Stimulated activated CD8-positive, alpha-beta memory T cell treated with anti-CD3 and anti-CD28 coated beads, Interleukin-12 subunit alpha, Interleukin-12 subunit beta, amount 100 ng/mL, for 1 hour (primary cell): ENCODE data around the gene KCNQ1.

Source experiments
- DNase-seq: peaks from one replicate; pipeline ENCODE4 v3.0.0-alpha.2; 2020; ENCODE audit warnings: low read depth

KCNQ1 gene

DNA sequence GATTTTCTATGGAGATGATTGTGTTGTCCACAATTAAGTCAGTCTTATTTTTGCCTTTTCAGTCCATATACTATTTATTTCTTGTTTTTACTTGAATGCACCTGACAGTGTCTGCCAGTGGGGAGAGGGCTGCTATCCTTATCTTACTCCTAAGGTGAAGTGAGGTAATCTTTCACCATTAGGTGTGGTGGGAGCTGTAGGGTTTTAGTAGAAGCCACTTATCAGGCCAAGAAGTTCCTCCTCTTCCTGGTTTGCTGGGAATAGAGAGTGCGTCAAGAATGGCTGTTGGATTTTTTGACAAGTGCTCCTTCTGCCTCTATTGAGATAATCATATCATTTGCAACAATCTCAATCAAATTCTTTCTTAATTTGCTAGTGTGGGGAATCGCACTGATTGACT, 108.4 kb downstream of the KCNQ1 start:
- no peak for DNase-seq

DNA sequence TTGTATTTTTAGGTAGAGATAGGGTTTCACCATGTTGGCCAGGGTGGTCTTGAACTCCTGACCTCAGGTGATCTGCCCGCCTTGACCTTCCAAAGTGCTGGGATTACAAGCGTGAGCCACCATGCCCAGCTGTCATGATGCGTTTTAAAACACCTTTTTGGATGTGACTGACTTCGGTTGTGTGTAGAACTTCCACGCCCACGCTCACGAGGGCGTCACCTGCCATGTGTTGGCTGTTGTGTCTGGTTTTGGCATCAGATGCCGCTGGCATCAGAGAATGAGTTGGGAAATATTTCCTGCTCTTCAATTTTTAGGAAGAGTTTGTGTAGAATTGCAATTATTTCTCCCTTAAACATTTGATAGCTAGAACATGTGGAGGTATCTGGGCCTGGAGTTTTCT, 109.1 kb downstream of the KCNQ1 start:
- DNase-seq: no peak

DNA sequence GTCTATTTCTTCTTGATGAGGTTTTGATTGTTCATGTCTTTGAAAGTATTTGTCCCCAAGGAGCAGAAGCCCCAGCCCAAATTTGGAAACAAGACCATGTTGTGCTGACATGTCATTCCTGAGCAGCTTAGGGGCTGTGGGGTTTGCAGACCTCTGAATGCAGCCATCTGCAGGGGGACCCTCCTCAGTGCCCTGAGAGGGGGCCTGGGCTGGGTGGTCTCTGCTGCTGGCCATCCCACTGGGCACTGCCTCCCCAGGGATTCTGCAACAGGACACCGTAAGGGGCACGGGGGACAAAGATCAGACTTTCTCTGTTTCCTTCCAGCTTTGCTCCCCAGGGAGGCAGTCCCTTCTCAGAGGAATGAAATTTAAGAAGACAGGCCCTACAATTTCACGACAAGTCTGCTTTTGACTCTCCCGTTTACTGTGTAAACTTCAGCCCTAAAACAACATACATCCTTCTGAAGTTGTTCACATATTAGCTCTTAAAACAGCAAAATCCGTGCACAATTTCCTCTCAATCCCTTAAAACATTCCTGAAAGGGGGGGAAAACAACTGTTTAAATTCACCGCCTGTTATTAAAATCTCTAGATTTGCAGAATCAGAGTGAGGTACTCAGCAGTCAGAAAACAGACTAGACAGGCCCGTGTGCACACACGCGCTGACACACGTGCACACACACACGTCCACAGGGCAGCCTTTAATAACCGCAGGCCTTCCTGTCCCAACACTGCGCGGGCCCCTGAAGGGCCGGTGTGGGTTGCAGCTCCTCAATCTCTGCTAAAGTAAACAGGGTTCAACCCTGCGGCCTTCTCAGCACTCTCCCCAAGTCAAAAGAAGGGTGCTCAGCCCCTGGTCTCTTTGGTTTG, 109.8 kb downstream of the KCNQ1 start:
- DNase-seq: no peak

DNA sequence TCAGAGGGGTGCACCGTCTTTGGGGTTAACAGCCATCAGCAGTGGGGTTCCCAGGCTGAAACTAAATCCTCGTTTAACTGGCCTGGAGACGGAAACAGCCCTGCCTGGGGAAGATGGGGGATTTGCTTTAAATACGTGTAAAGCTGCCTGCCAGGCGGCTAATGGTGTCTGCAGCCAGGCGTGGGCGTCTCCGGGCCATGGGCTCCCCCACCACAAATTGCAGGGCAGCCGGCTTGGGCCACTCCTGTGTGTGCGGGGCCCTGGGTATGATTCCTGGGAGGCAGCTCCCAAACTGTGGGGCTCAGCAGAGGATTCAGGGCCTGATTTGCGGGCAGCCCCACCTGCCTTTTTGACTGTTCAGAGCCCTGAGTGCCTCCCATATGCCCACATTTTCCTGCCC, 110.5 kb downstream of the KCNQ1 start:
- no peak for DNase-seq

DNA sequence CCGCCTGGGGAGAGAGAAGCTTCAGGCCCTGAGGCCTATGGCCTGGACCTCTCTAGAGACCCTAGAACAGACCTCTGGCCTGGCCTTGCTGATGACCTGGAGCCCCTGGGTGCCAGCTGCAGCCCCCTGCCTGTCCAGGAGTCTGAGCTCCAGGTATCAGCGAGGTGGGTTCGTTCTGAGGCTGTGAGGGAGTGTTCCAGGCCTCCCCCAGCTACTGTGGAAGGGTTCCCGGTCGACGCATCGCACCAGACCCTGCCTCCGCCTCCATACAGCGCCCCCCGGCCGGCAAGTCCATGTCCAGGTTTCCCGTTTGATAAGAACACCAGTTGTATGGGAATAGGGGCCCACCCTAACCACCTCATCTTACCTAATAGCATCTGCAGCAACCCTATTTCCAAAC, 111.1 kb downstream of the KCNQ1 start:
- DNase-seq: no peak

DNA sequence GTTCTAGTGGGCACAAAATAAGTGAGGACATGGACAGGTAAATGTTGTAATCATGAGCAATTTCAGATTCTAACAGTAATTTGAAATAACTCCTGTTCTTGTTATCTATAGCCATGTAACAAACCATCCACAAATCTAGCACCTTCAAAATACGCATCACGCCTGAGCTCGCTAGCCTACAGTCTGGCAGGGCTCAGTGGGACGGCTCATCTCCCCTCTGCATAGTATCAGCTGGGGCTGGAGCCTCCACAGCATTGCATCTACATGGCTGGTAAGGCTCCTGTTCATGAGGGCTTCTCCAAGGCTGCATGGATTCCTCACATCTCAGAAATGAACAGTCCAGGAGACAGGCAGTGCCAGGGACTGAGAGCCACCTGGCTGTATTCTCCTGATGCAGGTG, 112.6 kb downstream of the KCNQ1 start:
- DNase-seq: no peak

DNA sequence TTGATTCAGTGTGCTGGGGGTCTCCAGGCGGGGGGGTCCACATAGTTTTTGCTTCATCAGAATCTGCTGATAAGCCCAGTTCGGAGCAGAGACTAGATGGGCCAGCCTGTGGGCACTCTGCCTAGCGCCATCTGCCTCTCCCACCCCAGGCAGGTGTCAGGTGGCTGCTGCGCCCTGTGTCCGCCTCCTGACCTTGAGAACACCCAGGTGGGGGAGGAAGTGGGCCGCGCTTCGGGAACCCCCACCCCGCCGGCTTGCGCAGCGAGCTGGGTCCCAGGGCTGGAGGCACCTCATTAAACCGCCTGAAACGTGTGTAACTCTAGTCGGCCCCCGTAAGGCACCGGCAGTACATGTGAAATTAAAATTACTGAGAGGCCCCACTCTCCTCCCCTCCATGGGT, 113.6 kb downstream of the KCNQ1 start:
- DNase-seq: no peak

DNA sequence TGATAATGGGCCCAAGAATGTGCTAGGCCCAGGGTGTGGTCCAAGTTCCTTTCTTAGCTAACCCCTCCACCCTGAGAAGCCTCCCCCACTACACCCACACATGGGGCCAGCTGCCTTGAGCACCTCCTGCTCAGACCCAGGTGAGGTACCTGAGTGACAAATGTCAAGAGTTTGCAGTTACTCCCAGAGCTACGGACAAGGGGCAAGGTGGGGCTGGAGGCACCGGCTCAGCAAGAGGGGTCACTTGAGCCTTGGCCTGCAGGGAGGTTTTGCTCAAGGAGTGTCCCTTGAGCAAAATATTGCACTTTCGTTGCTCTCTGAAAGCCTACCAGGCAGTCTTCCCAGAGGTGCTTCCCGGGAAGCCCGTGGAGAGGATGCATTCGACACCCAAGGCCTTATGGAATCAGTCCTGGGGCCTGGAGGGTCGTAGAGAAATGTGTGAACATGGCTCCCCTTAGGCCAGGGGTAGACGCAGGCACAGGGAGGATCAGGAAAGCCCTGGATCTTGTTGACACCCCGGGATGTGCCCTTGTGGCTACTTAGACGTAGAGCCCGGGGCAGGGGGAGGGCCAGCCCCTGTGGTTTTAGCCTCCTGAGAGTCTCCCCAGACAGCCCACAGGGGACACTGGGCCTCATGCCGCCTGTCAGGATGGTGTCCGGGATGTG, 114.2 kb downstream of the KCNQ1 start:
- DNase-seq: no peak

DNA sequence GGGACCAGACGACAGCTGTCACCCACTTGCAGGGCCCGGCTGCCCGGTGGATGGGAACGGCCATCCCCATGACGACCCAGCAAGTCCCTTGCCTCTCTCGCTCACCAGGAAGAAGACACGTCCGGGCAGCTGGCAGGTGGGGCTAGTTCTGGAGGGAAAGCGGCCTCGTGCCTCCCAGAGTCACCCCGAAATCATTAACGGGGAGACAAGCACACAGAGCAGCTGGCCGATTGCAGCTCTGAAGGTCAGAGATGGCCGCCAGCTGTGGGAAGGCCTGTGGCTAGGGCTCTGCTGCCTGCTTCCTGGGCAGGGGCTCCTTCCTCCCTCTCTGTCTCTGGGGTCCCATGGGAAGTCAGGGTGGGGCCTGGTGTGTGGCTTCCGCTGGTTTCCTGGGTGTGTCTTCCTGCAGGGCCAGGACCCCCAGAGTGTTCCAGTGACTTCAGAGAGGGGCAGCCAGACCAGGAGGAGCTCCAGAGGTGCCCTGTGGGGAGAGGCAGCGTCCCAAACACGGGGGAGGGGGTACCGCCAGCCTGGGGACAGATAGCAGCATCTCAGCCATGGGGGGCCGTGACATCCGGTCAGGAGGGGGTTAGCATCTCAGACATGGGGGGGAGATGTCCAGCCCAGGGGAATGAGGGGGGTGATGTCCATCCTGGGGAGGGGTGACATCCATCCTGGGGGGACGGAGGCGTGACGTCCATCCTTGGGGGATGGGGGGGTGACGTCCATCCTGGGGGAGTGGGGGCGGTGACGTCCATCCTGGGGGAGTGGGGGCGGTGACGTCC, 114.9 kb downstream of the KCNQ1 start:
- no peak for DNase-seq

DNA sequence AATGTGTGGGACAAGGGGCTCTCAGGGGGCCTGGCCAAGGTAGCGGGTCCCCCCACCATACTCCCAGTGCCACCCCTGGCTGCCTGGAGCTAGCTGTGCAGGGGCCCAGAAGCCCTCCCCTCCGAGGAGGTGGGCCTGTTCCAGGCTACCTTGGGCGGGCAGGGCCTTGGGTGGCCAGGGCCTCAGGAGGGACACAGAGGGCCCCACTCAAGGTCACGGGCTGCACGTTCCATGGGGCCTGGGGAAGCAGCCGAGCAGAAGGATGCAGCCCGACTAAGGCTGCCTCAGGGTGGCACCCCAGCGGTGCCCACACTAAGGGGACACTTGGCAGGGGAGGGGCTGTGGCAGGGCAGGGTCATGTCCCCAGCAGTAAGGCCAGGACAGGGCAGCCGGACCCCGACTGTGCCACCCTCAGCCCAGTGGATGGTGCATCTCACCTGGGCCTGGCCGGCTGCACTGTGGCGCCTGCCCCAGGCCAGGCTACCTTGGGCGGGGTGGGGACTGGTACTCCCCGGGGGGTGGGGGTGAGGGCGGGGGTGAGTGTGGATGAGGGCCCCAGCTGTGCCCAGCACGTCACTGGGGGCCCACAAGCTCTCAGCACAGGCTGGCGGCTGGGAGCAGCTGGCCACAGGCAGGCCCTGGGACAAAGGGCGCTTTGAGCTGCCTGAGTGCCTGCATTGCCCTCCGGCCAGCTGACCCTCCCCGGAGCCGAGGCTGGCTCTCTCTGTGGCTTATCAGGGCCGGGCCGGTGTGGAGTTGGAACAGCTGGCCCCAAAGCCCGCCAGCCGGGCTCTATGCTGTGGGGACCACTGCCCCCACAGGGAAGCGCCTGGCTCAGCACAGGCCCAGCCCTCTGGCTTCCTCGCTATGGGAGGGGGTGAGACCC, 117.1 kb downstream of the KCNQ1 start:
- DNase-seq: no peak

DNA sequence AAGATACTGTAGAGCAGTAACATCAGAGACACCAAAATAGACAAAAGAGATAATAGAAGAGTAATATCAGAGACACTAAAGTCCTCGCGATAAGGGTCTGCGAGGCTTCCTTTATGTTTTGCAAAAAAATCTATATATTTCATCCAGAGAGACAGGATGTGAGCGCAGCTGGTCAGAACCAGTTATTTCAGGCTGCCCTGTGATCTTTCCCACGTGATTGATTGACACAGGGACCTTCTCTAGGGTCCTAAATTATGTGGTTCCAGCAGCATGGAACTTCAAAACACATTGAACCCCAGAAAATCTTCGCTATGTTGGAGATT, 118.0 kb downstream of the KCNQ1 start:
- DNase-seq: no peak

DNA sequence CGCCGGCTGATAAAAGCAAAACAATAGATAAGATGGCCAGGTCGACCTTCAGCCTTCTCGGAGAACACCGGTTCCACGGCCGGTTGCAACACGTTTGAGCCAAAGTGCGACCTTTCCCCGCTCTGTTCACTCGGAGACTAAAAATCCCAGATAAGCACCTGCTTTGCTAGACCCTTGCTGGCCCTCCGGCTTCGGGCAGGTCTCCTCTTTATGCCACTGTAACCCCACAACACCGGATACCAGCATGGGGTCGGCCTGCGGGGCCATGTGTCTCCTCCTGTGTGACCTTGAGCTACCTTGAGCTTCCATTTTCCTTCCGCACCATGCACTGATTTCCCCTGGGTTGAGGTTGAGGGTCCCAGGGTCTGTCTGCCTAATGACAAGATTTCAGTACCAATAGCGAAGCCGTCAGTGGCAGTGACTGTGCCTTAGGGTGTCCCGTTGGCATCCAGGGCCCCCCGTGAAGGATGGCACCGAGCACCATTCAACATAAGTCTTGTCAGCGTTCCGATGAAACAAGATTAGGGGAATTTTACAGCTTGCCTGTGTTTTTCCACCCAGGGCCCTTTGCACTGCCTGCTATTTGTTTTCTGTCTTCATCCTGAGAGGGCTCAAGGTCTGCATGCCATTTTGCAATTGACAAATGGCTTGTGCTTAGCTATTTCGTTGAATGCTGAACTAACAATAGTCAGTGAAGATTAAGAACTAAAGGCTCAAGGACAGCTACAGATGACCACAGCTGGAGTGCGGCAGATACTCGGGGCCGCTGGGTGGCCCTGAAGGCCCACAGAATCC, 118.6 kb downstream of the KCNQ1 start:
- DNase-seq: no peak

DNA sequence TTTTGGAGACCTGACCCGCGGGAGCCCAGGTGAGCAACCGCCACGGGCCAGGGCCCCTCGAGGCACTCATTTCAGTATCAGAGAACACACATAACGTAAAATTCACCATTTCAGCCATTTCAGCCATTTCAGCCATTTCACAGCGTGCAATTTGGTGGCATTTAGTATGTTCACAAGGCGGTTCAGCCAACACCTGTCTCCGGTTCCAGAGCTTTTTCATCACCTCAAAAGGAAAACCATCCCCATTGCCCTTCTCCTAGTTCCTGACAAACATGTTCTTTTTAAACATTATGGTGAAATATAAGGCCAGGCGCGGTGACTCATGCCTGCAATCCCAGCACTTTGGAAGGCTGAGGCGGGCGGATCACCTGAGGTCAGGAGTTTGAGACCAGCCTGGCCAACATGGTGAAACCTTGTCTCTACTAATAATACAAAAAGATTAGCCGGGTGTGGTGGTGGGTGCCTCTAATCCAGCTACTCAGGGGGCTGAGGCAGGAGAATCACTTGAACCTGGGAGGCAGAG, 119.3 kb downstream of the KCNQ1 start:
- no peak for DNase-seq

DNA sequence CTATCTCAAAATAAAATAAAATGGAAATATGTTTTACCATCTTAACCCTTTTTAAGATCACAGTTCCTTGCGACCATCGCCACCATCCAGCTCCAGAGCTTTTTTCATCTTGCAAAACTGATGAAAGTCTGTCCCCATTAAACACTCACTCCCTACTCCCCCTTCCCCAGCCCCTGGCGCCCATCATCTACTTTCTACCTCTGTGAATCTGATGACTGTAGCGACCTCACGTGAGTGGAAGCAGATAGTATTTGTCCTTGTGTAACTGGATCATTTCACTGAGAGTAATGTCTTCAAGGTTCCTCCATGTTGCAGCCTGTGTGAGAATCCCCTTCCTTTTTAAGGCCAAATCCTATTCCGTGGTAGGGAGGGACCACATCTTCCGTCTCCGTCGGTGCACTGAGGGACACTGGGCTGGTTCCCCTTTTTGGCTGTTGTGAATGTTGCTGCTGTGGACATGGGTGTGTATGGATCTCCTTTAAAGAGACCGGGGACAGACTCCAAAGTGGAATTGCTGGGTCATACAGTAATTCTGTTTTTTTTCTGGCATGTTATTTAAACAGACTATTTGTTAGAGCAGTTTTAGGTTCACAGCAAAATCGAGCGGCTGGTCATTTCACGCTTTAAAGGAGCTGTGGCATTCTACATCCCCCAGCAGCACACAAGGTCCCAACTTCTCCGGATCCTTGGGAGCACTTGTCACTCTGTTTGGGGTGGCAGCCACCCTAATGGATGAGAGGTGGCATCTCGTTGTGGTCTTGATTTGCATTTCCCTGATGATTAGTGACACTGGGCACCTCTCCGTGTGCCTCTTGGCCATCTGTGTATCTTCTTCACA, 120.0 kb downstream of the KCNQ1 start:
- DNase-seq: no peak

DNA sequence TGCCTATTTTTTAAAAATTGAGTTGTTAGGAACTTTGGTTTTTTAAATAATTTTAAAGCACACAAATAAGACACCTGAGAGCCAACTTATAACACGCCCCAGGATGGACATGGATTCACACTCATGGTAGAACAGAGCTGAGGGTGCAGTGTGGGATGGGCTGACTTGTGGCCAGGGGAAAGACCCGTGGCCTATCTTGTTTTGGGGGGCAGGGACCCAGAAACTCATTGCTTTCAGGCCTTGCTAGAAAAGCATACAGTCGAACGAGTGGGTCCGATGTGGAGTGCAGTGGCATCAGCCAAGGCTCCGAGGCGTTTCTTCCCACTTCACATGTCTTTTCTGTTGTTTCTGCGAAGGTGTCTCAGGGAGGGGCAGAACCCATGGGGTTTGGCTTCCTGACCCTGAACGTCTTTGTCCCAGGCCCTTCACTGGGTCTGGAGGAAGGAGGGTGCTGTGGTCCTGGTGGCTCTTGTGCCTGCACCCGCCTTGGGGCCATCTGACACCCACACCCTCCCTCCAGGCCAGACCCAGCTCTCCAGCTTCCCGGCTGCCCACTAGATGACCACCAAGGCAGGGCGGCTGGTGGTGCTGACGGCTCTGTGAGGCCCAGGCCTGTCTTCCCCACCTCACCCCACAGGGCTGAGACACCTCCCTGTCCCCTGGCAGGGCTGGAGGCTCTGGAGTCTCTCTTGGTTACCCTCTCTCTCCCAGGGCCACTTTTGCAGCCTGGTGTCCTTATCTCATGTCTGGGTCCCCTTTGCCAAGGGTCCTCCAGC, 120.8 kb downstream of the KCNQ1 start:
- DNase-seq: no peak

DNA sequence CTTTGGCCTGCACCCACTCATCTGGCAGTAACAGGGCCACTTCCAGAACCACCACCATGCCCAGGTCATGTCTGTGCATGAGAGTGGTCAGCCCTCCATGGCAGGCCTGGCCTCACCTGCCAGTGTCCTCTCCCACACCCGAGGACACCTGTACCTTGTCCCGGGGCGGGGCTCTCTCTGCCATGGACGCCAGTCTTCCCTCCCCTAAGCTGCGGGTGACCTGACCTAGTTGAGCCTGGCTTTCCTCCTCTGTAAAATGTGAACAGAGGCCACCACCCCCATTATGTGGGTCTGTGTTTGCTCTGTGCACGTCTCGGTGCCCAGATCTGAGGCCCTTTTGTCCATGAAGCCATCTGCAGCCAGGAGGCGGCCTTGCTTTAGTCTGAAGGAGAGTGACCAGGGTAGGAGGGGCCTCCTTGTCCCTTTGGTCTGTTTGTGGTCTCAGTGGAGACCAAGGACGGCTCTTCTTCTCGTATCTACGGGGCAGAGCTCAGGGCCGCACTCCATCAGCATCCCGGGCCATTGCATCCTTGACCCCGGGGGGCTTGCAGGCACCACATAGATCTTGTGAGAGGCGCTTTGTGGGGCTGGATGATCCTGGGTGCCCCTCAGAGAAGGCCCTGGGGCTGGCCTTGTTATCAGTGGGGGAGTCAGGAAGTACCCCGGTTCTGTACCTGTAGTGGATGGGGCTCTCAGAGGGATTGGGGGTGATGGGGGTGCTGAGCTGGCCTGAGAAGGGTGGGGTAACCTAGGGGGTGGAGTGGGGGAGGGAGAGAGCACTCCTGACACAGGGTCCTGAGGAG, 121.6 kb downstream of the KCNQ1 start:
- no peak for DNase-seq

DNA sequence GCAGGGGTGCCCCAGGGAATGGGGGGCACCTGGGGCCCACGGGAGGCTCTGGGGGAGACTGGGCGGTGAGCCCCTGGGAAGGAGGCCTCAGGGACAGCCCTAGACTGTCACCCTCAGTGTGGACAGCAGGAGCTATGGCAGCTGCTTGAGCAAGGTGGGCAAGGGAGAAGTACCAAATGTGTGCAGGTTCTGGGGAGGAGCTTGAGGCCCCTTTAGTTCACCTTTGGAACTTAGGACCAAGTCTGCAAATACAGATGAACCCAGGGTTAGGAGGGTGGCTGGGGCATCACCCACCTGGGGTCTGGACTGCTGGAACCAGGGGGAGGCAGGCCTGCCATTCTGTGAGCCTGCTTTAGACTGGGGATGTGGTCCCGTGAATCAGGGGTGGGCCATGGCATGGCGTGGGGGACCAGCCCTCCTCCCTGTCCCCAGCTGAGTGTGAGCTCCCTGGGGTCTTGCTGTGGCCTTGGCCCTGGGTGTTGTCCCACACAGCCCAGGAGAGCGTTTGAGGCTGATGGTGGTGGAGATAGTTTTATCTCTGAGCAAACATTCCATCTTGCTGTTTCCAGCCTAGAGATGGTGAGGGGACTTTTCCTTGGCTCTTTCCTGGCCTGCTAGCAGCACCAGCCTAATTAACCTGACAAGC, 122.3 kb downstream of the KCNQ1 start:
- DNase-seq: no peak

DNA sequence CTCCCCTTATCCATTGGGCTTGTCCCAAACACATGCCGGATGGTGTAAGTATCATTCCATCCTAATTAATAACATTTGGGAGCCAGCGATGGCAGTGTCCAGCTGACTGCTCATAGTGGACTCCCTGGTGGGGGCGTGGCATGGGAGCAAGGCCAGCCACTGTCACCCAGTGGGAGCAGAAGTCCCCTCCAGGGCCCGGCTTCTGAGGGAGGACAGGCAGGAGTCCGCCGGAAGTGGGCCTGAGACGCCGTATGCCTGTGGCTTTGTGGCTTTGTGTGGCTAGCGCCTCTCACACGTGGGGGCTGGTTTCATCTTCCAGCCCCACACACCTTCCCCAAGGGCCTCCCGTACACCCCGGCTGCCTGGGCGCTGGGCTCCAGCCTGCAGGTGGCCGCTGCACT, 124.5 kb downstream of the KCNQ1 start:
- DNase-seq: no peak
